Measurements from ENCODE around the gene ARID5A.
"Not testable (repeated sequence)": the region's sequence is repeated elsewhere in the genome, so short reads cannot be mapped to it uniquely, and the experiment has no call there.

DNA sequence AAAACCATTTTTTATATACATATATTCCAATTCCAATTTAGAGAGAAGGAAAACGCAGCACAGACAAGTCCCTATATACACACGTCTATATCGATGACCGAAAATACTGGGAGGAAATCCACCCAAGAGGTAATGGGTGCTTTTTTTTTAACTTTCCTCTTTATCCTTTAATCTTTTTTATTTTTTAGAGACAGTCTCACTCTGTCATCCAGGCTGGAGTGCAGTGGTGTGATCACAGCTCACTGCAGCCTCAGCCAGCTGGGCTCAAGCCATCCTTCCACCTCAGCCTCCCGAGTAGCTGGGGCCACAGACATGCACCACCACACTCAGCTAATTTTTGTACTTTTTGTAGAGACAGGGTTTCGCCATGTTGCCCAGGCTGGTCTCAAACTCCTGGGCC is 37.9 kb upstream of the ARID5A start:
- not testable (repeated sequence) for TF ChIP-seq POLR2A (IDR thresholded peaks at IDR 0.05)
- TF ChIP-seq, protein P1, sequence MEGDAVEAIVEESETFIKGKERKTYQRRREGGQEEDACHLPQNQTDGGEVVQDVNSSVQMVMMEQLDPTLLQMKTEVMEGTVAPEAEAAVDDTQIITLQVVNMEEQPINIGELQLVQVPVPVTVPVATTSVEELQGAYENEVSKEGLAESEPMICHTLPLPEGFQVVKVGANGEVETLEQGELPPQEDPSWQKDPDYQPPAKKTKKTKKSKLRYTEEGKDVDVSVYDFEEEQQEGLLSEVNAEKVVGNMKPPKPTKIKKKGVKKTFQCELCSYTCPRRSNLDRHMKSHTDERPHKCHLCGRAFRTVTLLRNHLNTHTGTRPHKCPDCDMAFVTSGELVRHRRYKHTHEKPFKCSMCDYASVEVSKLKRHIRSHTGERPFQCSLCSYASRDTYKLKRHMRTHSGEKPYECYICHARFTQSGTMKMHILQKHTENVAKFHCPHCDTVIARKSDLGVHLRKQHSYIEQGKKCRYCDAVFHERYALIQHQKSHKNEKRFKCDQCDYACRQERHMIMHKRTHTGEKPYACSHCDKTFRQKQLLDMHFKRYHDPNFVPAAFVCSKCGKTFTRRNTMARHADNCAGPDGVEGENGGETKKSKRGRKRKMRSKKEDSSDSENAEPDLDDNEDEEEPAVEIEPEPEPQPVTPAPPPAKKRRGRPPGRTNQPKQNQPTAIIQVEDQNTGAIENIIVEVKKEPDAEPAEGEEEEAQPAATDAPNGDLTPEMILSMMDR (IDR thresholded peaks at IDR 0.05) = not testable (repeated sequence)
